Measurements from ENCODE around the gene SLC8A2.

DNA sequence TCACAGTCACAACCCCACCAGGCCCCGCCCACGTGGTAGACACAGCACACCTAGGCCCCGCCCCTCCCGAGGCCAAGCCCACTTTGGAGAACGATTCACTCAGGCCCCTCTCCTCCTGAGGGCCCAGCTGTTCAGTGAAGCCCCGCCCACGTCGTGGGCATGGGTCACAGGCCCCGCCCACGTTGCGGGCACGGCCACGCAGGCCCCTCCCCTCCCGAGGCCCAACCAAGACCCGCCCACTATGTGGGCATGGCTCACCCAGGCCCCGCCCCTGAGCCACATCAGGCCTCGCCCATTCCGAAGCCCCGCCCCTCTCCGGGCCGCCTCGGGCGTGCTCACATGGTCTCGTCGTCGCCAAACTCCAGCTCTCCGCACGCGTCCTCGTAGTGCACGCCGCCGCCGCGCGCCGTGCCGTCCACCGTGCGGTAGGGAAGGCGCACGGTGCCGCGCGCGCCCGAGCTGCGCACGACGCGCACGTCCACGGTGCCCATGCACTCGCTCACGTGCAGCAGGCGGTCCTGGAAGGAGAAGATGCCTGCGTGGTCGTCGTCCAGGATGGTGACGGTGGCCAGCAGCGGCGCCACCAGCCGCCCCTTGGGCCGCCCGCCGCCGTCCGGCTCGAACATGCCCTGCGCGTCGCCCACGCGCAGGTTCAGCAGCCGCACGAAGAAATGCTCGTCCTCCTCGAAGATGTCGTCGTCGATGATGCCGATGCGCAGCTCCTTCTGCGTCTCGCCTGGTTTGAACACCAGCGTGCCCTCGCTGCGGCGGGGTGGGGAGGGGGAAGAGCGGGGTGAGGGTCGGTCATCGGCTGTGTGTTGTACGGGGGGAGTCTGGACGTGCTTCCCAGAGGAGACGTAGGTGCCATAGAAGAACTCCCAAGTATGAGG is 24.0 kb downstream of the SLC8A2 start:
- TF ChIP-seq EZH2 (IDR thresholded peaks at IDR 0.05) (peak; percentile 82), EZH2phosphoT487 (IDR thresholded peaks at IDR 0.05) (peak; percentile 72)
- TF ChIP-seq, protein P1, sequence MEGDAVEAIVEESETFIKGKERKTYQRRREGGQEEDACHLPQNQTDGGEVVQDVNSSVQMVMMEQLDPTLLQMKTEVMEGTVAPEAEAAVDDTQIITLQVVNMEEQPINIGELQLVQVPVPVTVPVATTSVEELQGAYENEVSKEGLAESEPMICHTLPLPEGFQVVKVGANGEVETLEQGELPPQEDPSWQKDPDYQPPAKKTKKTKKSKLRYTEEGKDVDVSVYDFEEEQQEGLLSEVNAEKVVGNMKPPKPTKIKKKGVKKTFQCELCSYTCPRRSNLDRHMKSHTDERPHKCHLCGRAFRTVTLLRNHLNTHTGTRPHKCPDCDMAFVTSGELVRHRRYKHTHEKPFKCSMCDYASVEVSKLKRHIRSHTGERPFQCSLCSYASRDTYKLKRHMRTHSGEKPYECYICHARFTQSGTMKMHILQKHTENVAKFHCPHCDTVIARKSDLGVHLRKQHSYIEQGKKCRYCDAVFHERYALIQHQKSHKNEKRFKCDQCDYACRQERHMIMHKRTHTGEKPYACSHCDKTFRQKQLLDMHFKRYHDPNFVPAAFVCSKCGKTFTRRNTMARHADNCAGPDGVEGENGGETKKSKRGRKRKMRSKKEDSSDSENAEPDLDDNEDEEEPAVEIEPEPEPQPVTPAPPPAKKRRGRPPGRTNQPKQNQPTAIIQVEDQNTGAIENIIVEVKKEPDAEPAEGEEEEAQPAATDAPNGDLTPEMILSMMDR (IDR thresholded peaks at IDR 0.05) = no peak
